Measurements from ENCODE around the gene ZNF574.
A peak's percentile ranks its signal among the peaks of the same experiment; 100 is the strongest.

DNA sequence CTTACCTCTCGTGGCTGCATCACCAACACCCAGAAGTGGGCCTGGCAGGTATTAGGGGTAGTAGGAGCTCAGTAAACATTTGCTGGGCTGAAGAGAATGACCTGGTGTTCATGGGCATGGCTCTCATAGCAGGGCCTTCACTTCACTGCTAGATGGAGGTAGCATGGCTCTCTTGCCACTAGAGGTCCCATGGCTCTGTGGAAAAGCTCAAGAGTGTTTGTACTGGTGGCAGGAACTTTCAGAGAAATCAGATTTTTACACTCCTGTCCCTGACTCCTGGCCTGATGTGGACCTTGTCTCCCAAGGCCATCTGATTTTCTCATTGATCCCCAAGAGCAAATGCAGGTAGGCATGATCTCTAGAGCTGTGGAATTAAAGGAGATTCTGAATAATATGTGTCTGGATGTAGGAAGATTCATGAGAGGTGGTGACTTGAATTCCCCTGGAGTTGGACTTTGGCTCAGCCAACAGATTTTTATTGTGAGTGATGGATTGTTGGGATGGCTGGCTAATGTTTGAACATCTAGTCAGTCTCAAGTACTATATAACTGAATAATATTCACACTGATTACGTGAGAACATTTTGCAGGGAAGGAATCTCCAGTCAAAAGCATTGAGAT, 5.7 kb downstream of the ZNF574 start:
- 0 out of 3 replicates have a peak, but pooled peaks of 1 of the 2 experiments have one; percentile 21 for TF ChIP-seq POLR2A (IDR thresholded peaks at IDR 0.05; ENCODE audit: control extremely low read depth in 1 of 2, low read depth in 2 of 2, low read length in 2 of 2)
- peak; percentile 40; the same call in 1 of the 2 replicates for TF ChIP-seq POLR2AphosphoS5 (IDR thresholded peaks at IDR 0.05; ENCODE audit: low read depth, low read length)
- no peak for TF ChIP-seq GTF2F1 (IDR thresholded peaks at IDR 0.05; ENCODE audit: borderline replicate concordance, low read depth, low read length)
- no peak for TF ChIP-seq HDAC2 (IDR thresholded peaks at IDR 0.05; ENCODE audit: borderline replicate concordance in 1 of 2, low read depth in 2 of 2, low read length in 2 of 2)
- no peak for TF ChIP-seq SRF (IDR thresholded peaks at IDR 0.05; ENCODE audit: low read depth, low read length)
- TF ChIP-seq RAD21 (IDR thresholded peaks at IDR 0.05 in 1 of 2, conservative IDR thresholded peaks at IDR 0.05 in 1 of 2; ENCODE audit: low read depth in 2 of 2, low read length in 2 of 2), result peak; percentile 41 to 57
- TF ChIP-seq, protein P1, sequence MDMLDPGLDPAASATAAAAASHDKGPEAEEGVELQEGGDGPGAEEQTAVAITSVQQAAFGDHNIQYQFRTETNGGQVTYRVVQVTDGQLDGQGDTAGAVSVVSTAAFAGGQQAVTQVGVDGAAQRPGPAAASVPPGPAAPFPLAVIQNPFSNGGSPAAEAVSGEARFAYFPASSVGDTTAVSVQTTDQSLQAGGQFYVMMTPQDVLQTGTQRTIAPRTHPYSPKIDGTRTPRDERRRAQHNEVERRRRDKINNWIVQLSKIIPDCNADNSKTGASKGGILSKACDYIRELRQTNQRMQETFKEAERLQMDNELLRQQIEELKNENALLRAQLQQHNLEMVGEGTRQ (IDR thresholded peaks at IDR 0.05; ENCODE audit: low read length), result no peak
